HG03060 (cell line): ENCODE data around the gene ARNT2.

Experiments used
- ATAC-seq: cut with Tn5 transposase; IDR thresholded peaks from one replicate; pipeline ENCODE4 v1.9.1; 2021; ENCODE audit warnings: low read depth, moderate number of reproducible peaks; ENCODE audit not compliant: unreplicated experiment

The ARNT2 gene

DNA sequence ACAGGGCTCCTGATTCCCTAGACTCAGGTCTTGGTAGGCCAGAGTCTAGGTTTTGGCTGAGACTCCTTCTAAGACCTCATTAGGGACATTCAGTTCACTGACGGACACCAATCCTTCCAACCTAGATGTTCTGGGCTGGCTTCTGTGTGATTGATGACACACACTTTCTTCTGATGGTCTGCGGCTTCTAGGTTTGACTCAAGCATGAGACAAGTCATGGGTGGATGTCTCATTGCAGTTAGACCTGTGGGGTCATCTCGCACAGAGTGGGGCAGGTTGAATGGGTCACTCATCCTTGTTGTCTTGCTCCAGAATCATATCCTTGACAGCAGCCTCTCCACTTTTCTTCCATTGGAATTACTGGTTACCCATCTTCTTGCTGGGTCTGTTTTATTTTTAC, 35.8 kb downstream of the ARNT2 start:
- ATAC-seq: no peak

DNA sequence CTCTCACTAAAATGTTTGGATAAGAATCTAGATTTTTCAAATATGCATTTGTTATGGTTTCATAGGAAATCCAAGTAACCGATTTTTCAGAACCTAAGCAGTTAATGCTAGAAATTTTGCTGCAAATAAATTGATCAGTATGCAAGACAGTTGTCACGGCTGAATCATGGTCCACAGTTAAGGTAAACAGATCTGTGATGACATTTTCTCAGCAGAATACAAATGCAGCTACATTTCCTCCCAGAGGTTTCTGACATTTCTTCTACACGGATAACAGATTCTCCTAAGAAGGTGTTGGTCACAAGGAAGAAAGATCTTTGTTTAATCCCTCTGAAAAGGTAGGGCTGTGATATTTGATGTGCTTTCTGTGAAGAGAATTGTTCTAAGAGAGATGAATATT, 36.9 kb downstream of the ARNT2 start:
- ATAC-seq: no peak

DNA sequence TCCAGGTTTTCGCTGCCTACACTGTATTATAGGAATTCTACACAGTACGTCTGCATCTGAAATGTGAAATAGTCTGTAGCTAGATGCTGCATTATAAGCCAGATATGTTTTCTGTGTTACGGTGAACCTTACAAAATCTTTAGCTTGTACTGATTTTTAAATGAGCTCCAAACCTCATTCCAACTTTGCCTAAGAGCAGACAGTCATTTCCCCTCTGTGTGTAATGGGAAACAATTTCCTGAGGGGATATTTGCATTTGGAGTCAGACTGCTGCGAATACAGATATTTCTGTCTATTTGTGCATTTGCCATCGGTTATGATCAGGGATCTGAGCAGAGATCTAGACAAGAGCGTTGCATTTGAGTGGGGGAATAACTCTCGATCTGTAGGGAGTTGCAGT, 37.5 kb downstream of the ARNT2 start:
- ATAC-seq: no peak

- no peak for ATAC-seq
These were observed 38.7 kb downstream of the ARNT2 start for GRCh38 chr15:80442728-80443403.

DNA sequence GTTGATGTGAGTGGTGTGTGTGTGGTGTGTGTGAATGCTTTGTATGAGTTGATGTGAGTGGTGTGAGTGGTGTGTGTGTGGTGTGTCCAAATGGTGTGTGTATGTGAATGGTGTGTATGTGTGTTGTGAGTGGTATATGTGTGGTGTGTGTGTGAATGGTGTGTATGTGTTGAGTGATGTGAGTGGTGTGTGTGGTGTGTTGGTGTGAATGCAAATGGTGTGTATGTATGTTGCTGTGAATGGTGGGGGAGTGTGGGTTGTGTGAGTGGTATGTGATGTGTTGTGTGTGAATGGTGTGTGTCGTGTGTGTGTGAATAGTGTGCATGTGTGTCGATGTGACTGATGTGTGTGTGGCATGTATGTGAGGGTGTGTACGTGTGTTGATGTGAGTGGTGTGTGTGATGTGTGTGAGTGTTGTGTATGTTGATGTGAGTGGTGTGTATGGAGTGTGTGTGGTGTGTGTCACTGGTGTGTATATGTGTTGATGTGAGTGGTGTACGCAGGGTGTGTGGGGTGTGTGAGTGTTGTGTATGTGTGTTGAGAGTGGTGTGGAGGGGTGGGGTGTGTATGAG, 40.6 kb downstream of the ARNT2 start:
- no peak for ATAC-seq

DNA sequence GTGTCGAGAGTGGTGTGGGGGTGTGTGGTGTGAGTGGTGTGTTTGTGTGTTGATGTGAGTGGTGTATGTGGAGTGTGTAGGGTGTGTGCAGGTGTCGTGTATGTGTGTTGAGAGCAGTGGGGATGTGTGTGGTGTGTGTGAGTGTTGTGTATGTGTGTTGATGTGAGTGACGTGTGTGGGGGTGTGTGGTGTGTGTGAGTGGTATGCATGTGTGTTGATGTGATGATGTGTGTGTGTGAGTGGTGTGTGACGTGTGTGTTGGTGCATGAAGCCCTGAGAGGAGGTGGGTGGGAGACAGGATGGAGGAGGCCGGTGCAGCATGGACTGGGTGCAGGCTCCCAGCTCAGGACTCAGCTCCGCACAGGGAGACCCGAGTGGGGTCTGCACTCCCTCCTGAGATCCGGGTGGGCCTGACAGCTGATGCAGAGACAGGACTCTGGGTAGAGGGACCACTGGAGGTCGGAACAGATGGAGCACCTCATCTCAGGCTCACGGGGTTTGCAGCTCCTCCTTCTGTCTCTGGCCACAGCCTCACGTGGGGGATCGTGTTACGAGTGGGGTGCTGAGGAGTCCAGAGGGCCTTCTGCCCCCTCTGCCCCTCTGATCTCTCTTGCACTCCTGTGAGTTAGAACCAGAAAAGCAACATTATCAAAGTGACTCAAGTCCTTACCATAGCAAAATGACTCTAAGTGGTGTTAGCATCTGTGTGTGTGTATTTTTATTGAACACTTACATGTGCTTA, 41.3 kb downstream of the ARNT2 start:
- no peak for ATAC-seq

DNA sequence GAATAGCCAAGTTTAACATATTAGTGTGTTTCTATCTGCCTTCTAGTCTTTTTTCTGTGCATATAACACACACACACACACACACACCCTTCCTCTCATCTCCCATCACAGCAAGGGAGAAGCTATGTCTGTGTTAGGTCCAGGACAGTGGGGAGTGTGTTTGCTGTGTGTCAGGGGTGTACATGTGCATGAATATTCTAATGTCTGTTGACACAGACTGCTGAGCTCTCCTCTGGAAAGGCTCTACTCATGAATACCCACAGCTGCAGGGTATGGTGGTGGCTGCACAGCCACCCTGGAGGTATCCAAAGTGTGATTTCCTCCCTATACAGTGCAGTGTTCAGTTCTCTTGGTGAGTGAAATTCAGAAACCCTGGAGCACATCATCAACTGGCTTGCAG, 42.9 kb downstream of the ARNT2 start:
- no peak for ATAC-seq

DNA sequence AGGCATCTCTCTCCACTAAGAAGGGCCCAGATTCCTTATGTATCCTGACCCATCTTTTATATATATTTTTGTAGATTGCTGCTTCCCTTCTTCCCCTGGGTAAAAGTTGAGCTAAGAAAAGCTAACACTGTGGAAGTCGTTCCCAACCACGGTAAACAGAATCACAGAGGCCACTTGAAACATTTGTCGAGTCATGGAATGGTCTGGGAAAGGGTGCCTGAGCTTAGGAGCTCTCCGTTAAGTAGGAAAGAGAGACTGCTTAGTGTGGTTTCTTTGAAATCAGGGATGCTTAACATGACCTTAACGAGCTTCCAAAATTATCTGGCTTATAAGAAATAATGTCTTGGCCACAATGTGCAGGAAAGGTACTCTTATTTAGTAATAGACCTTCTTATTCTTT, 45.6 kb downstream of the ARNT2 start:
- ATAC-seq: no peak

GRCh38 chr15:80450811-80451321, 46.7 kb downstream of the ARNT2 start:
- no peak for ATAC-seq

GRCh38 chr15:80452166-80452565, 48.0 kb downstream of the ARNT2 start:
- ATAC-seq: no peak

DNA sequence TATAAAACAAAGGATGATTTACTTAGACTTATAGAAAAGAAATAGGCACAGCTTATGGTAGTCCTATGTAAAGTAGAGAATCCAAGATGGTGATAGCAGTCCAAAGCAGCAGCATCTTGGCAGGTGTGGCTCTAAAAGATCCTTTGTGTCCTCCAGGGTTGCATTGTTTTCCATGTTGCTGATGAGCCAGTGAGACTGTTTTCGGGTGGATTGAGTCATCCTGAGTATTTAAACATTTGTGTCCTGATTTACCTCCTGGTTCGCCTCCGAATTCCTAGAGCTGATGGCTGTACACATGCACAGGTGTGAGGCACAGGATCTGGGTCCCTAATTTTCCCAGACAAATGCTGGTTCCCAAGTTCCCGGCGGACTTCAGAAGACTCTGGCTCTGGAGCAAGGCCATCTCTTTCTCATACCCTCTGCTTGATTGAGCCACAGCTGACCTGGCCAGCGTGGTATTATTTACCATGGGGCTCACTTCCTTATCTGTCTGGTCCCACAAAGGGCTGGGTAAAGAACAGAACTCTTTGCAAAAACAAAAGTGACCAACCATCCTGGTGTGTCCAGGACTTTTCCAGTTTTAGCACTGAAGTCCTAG, 51.0 kb downstream of the ARNT2 start:
- no peak for ATAC-seq

DNA sequence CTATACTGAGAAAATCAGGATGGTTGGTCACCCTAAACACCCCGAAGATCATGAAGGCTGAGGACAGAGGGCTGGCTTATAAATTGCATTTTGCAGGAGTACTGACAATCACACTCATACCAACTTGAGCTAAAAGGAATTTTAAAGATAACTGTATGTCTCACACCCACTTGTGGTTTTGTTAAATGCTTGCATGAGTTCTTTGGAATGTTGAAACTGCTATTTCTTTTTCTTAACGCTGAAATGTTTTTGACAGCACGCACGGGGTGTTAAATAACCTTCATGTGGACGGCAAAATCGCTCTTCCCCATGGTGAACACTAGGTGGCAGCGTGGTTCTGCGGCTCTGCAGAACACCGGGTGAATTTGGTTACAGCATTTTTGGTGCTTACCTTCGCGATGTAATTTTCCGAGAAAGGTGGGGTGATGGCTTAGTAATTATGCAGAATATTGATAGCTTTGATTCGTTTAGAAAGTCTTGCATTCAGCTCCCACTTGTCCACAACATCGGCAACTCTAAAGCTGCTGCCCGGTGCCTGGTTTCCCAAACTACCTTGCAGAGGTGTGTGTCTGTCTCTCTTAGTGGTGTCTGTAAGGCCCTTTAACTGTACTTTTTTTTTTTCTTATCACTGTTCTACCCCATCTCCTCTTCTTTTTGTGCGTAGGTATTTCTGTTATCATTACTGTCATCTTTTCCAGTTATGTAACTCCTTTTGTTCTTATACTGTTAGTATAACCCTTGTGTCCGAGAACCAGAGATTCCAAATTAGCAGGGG, 51.7 kb downstream of the ARNT2 start:
- no peak for ATAC-seq

GRCh38 chr15:80456517-80457492, 52.6 kb downstream of the ARNT2 start:
- no peak for ATAC-seq

- ATAC-seq: no peak
These were observed 53.7 kb downstream of the ARNT2 start for GRCh38 chr15:80457896-80458295.

- ATAC-seq: no peak
These were observed 54.4 kb downstream of the ARNT2 start for GRCh38 chr15:80458580-80458979.

- ATAC-seq: no peak
These were observed 55.2 kb downstream of the ARNT2 start for GRCh38 chr15:80459380-80459779.

- no peak for ATAC-seq
These were observed 55.6 kb downstream of the ARNT2 start for GRCh38 chr15:80459818-80460217.

GRCh38 chr15:80461356-80462095, 57.3 kb downstream of the ARNT2 start:
- ATAC-seq: no peak

DNA sequence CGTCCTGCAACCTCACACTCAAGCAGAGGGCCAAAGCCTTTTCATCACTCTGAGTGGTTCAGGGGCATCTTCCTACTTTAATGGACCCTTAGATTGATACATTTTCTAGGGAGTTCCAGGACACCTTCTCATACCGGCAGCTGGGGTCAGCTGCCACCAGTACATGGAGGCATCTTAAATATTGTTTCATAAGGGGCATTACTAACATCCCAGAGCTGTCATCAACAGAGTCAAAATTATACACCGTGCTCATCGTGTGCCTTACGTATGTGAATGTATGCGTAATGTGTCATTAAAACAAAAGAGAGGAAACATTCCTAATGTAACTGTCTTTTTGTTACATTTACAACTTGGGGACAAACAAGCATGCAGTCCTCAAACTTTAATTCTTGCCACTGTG, 57.9 kb downstream of the ARNT2 start:
- no peak for ATAC-seq
